Right lung (tissue), 5 donors: ENCODE data around the gene TDRD7. TPM values are rescaled to one million over a fixed set of nuclear protein-coding genes. Genes with fewer than 3 reads are reported as not detected.

ENCODE experiments used
- DNase-seq, 2 donors: peaks; one replicate each; pipeline ENCODE4 v3.0.0-alpha.2; 2013
- polyA plus RNA-seq, 5 donors: library from polyadenylated mRNA; unstranded; fragments of 120-200 nt; gene quantifications; one replicate each; pipeline versions ENCODE4 v1.2.1 to v1.2.3, GENCODE V29; 2013; ENCODE audit warnings: inconsistent platforms in 1 of 5, low replicate concordance in 1 of 5; ENCODE audit not compliant: insufficient read length in 5 of 5, insufficient read depth in 1 of 5

TDRD7 gene
- polyA plus RNA-seq, 5 donors: 5.8 to 8.0 (median 7.2) TPM

DNA sequence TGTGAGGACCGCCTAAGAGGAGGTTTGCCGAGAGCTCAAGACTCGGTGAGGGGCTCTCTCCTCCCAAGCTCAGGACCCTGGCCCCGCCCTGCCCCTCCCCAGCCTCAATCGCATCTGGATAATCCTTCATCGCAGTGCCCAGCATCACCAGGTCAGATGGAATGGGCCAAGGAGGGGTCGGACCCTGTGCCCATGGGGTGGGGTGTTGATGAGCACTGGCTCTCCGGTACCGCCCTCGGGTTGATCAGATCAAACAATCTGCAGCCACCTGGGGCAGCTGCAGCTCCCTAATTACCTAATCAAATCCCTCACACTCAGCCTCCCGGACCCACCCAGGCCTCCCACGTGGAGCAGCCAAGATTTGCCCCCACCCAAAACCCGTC lies 24.4 kb upstream of the TDRD7 start:
- DNase-seq: no peak

DNA sequence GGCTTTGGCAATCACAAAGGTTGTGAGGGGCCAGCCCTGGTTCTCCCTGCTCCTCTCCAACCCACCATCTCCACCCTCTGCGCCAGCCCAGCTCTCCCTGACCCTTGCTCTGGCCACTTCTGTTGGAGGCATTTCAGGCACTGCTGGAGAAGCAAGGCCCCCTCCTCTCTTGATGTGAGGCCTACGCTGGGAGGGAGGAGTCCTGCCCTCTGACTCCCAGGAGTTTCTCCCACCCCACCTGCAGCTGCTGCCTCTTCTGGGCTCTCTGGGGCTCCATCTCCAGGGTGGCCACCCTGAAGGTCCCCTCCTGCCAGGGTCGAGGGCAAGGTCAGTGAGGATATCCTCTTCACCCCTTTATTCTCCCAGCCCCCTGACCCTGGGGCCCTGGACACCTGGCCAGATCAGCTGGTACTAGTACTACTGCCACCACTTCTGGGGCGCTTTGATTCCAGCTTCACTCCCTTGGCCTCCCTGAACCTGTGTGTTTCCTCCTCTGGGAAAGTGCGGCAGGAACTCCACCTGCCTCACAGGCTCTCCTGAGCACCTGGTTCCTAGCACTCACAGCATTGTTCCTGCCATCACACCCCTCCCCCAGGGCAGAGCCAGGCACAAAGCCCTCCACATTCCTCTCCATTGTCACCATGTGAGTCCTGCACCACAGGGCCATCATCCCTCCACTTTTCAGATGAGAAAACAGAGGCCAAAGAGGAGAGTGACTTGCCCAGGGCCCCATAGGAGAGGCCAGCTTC lies 23.8 kb upstream of the TDRD7 start:
- DNase-seq: no peak

GRCh38 chr9:97388721-97389238 lies 23.1 kb upstream of the TDRD7 start:
- DNase-seq: no peak

DNA sequence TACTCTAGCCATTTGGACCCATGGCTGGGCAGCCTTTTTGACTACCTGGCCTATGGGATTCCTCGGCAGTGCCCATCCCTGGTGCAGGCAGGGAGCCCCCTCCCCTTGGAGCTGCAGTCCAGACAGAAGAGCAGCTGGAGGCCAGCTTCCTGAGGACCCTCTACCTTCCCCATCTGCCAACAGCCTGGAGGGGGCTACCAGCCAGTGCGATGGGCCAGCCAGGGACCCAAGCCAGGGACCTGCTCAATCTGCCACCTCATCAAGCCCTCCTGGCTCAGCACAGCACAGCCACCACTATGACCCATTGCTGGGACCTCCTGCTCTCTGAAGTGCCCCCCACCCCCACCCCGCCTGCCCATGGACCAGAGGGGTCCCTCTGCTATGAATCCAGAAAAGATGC lies 22.6 kb upstream of the TDRD7 start:
- DNase-seq: no peak

GRCh38 chr9:97390791-97391406 lies 21.0 kb upstream of the TDRD7 start:
- no peak for DNase-seq

GRCh38 chr9:97394881-97395280 lies 17.0 kb upstream of the TDRD7 start:
- DNase-seq: no peak

DNA sequence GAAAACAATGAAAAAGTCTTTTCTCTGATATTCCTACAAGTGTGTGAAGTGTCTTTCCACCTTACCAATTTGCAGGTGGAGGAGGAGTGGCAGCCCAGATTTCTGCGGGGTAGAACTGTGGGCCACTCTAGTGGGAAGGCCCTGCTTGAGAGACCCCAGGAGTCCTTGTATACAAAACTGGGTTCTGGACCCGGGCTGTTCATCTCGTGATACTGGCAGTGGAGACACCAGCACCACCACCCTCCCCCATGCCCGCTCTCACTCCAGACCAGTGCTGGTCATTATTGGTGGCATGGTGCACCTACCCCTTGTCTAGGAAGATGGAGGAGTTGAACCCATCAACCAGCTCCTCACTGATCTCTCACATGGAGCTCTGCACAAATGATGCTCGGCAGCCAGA lies 16.2 kb upstream of the TDRD7 start:
- DNase-seq: no peak

DNA sequence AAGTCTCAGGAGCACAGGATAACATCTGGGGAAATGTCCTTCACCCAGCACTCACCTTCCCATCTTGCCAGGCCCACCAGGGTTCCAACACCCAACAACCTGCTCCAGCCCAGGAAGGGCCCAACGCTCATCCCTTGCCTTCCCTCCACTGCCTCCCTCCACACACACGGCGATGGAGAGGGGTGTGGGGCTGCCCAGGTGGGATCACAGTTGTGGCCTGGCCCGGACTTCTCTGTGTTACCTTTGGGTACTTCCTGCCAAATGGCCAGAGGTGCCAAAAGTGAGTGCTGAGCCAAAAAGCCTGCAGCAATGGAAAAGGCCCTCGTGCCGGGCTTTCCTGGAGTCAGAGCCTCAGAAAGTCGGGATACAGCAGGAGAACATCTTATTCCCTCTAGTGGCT lies 15.6 kb upstream of the TDRD7 start:
- DNase-seq: no peak

DNA sequence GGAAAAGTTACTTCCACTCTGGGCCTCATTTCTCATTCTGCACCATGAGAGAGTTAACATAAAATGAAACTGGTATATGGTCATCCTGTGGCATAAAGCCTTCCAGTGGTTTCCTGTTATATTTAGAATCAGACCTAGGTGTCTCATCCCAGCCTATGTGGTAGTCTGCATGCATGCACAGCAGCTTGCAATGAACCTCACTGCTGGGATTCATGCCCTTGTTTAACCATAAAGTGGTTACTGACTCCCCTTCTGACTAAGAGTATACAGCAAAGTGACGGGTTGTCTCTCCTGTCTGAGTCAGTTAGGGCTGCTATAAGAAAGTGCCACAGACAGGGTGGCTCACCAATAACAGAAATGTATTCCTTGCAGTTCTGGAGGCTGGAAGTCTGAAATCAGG lies 14.7 kb upstream of the TDRD7 start:
- DNase-seq: no peak

- DNase-seq: peak; percentile 24 to 41
These were observed 12.7 kb upstream of the TDRD7 start for GRCh38 chr9:97398999-97399758.

DNA sequence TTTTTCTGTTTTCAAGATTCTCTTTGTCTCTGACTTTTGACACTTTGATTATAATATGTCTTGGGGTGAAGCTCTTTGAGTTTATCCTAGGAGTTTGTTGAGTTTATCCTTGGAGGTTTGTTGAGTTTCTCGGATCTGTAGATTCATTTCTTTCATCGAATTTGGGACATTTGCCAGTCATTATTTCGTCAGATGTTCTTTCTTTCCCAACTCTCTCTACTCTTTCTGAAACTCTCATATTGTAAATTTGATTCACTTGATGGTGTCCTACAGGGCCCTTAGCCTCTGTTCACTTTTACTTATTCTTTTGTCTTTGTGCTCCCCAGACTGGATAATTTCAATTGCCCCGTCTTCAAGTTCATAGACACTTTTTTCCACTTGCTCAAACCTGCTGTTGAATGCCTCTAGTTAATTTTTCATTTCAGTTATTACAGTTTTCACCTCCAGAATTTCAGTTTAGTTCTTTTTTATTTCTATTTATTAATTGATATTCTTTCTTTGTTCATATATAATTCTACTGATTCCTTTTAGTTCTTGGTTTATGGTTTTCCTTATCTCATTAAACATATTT lies 8.1 kb upstream of the TDRD7 start:
- DNase-seq: no peak

DNA sequence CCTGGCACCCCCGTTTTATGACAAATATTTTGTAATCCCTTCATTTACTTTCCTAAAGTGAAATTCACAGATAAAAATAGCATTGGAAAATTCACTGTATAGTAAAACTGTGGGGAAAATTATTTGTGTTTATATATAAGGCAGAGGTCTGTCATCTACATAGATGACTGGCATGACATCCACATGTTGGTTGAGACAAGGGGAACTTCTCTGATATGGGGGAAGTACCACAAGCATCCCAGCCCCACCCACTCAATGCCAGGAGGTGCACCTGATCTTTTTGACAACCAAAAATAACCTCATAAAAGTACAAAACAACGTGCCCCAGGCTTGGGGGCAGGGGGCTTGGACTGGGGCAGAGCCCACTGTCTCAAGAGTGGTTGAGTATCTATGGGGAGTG lies 6.3 kb upstream of the TDRD7 start:
- DNase-seq: no peak

DNA sequence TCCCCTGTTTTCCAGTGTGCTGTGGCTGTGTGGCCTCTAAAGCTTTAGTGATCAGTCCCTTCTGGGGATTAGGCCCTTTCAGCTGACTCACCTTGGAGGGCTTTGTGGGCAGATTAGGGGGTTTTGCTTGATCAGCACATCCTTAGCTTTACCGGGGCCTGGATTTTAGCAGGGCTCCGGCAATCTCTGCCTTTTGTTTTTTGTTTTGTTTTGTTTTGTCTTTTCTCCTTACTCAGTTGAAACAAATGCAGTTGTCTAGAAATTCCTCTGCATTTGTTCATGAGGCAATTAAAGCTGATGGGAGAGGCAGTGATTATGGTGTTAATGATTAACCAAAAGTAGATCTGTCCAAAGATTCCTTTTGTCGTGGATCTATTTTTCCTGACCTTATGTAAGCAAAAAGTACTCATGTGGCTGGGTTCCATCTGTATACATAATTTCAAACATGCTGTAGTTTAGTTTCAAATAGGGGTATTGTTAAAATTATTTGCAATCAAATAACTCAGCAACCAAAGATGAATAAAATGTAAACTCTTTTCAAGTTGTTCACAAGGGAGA lies 5.2 kb upstream of the TDRD7 start:
- DNase-seq: no peak

- DNase-seq: no peak
These were observed 3.3 kb upstream of the TDRD7 start for GRCh38 chr9:97408562-97408961.

DNA sequence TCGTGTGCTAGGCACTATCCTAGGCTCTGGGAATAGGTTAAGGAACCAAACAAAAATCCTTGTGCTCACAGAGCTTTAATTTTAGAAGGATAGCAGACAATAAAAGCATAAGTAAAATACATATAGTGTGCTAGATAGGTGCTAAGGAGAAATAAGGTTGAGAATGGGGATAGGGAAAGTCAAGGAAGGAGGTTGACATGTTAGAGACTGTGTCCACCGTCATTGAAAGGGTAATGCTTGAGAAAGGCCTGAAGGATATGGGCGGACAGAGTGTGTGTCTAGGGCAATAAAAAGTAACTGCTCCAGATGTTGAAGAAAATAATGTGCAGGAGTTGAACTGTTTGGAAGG lies 482 bp upstream of the TDRD7 start:
- DNase-seq: no peak

- no peak for DNase-seq
These were observed 910 bp downstream of the TDRD7 start for GRCh38 chr9:97412626-97413385.

- DNase-seq: no peak
These were observed 1.6 kb downstream of the TDRD7 start for GRCh38 chr9:97413462-97413861.

- no peak for DNase-seq
These were observed 3.2 kb downstream of the TDRD7 start for GRCh38 chr9:97415146-97415545.

DNA sequence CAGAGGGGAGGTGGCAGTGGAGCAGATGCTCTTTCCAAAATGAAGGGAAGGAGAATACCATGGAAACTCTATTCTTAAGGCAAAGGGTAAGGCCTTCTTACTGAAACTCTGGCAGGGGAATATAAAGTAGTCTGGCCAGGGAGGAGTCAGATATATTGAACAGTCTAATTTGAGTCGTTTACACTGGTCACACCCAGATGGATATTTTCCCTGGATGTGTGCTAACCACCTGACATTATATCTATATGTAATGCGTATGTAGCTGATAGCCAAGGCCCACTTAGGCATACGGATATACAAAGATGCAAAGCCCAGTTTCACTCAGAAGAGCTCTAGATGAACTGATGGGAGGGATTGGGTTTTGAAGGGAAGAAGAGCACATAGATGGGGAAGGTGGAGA lies 7.0 kb downstream of the TDRD7 start:
- DNase-seq: no peak

DNA sequence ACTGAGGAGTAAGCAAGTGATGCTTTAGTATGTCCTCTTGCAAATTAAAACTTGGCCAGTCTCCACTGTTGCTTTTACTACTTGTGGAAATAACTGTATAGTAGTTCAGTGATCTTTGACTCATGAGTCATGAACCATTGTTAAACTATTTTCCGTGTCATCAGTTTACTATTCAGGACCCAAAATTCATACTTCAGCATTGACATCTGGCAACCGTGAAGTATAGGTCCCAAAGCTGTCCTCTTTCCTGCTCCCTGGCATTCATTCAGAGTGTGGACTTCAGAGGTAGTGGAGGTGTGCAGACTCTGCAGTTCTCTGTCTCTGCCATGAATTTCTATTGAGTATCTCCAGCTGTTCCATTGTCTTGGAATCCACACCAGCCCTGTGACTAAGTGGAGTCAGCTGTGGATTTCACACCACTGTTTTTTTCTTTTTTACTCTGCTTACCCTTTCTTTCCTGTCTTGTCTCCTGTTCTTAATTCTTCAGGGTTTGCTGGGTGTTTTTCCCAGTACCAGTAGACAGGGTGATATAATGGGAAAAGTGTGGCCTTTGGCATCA lies 7.5 kb downstream of the TDRD7 start:
- no peak for DNase-seq

DNA sequence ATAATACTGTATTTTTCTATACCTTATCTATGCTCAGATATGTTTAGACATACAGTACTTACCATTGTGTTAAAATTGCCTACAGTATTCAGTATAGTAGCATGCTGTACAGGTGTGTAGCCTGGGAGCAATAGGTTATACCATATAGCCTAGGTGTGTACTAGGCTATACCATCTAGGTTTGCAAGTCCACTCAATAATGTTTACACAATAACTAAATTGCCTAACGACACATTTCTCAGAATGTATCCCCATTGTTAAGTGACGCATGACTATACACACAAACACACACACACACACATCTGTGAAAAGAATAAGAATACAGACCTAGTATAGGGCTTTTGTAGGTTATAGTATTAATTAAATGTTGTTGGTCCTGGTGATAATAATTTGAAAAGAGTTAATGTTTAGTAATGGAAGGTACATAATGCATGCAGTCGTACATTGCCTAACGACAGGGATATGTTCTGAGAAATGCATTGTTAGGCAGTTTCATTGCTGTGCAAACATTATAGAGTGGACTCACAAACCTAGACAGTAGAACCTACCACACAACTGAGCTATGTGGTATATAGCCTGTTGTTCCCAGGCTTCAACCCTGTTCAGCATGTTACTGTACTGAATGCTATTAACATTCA lies 13.6 kb downstream of the TDRD7 start:
- DNase-seq: no peak
